GM12892 (cell line): ENCODE data around the gene EML4.

ENCODE experiments used
- POLR2A ChIP-seq: IDR thresholded peaks from 2 replicates; pipeline ENCODE4 v1.6.1; 2011; ENCODE audit warnings: low read depth, low read length, control low read depth
- TAF1 ChIP-seq: IDR thresholded peaks from 2 replicates; pipeline ENCODE4 v1.6.1; 2011; ENCODE audit warnings: low read depth, mild to moderate bottlenecking, control low read depth, low read length, borderline replicate concordance

GRCh38 chr2:42369532-42370229 lies 200.5 kb downstream of the EML4 start:
- TF ChIP-seq TAF1 (no peak), POLR2A (no peak)
